Erythroblast (primary cell): ENCODE measurements around the gene SLC45A3.

Experiments
- DNase-seq, 2 experiments: peaks; one replicate each; lab custom pipeline; 2025; lab: John Stamatoyannopoulos, UW
- GATA1 ChIP-seq: IDR thresholded peaks from 2 replicates; pipeline ENCODE4 v1.6.1; 2011; ENCODE audit warnings: low read depth, mild to moderate bottlenecking, control low read depth, low read length, moderate library complexity
- POLR2A ChIP-seq: IDR thresholded peaks from 2 replicates; pipeline ENCODE4 v1.6.1; 2011; ENCODE audit warnings: mild to moderate bottlenecking, low read length

SLC45A3 gene

DNA sequence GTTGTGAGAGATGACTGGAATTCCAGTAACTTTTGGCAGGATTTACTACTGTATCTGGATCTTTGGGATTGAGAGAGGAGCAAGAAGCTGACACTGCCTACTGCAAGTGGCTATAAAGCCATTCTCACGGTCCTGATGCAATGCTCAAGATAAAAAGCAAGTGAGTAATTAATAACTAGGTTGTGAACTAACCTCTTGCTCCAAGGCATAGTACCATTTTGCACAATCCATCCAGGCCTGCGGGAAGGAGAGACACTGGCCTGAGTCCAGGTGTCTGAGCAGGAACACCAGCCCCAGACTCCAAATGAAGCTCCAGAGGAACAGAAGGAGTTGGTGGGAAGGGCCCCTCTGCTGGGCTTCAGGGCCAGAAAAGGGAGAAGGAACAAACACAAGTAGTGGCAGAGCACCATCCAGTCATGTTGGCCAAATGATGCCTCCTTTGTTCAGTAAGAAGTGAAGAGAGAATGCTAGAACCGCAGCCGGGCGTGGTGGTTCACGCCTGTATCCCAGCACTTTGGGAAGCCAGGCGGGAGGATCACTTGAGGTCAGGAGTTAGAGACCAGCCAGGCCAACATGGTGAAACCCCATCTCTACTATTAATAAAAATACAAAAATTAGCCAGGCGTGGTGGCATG, 9.9 kb upstream of the SLC45A3 start:
- no peak for TF ChIP-seq GATA1
- TF ChIP-seq POLR2A, result no peak
- no peak for DNase-seq

DNA sequence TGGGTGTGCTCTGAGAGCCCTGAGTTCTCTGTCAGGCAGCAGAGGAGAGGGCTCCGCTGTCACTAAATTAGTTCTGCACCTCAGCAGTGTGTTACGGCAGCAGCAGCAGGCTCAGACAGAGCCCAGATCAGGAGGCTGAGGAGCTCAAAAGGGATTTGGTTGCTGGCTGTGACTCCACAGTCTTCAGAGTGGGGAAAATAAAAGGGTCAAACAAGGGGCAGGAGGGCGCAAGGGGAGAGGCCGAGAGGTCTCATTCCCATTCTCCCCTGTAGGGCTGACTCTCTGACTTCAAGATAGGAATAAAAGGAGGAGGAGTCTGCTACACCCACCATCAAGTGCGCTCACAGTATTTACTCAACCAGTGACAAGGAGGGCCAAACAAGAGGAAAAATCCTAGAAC, 9.2 kb upstream of the SLC45A3 start:
- DNase-seq, result no peak
- TF ChIP-seq GATA1 (no peak), POLR2A (no peak)

DNA sequence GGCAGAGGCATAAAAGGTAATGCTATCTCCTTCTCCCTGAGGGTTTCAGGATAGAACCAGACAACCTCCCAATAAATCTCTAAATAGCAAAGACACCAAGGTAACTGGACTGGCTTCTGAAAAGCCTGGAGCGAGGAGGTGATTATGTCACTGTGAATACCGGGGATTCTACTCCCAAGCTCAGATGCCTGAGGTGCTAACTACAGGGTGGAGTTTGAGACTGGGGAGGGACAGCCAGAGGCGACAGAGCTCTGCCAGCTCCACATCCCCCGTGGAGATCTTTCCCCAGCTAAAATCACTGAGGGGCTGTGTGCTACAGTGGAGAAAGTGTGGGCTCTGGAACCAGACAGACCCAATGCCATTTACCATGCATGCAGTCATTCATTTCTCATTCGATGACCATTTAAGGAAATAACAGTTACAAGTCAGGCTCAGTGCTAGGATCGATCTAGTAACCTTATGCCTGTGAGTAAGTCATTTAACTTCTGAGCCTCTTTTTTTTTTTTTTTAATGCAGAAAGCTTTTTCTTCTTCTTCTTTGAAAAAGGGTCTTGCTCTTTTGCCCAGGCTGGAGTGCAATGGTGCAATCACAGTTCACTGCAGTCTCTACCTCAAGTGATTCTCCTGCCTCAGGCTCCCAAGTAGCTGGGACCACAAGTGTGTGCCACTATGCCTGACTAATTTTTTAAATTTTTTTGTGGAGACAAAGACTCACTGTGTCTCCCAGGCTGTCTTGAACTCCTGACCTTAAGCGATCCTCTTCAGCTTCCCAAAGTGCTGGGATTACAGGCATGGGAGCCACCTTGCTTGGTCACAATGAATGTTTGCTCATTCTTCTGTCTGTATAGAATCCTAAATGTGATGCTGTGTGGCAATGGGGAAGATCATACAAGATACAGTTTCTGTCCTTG, 8.1 kb upstream of the SLC45A3 start:
- TF ChIP-seq POLR2A (no peak), GATA1 (no peak)
- DNase-seq, result no peak

DNA sequence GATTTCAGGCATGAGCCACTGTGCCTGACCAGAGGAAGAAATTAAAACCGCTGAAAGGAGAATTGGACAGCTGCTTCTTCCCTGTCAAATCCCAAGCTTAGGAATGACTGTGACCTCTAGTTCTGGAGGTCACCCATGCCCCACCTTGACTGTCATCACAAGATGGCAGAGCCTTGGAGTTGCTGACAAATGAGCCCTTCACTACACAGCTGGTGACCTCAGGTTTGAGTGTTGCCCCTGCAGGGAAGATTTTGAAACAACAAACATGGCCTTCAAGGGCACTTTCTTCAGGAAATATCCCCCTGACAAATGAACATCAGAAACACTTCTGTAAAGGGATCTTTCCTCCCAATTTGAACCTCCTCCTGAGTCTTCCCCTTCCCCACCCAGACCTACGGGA, 6.9 kb upstream of the SLC45A3 start:
- DNase-seq, result no peak
- TF ChIP-seq POLR2A (no peak), GATA1 (no peak)

DNA sequence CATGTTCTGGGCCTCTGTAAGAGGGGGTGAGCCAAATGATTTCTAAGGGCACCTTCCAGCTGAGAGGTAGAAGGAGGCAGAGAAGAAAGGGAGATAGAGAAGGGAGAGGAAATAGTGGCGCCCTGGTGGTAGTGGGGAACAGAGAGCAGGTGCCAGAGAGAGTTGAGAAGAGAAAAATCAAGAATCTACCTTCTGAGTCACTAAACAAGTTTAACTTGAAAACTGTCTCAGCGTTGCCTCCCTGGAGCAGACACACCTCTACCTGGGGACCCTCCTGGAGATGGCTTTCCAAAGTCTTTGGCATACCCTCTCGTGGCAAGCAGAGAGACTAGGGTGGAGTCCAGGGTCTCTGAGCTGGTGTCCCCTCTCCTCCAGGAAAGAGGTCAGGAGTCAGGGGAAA, 1.1 kb upstream of the SLC45A3 start:
- TF ChIP-seq GATA1, result no peak
- TF ChIP-seq POLR2A, result no peak

DNA sequence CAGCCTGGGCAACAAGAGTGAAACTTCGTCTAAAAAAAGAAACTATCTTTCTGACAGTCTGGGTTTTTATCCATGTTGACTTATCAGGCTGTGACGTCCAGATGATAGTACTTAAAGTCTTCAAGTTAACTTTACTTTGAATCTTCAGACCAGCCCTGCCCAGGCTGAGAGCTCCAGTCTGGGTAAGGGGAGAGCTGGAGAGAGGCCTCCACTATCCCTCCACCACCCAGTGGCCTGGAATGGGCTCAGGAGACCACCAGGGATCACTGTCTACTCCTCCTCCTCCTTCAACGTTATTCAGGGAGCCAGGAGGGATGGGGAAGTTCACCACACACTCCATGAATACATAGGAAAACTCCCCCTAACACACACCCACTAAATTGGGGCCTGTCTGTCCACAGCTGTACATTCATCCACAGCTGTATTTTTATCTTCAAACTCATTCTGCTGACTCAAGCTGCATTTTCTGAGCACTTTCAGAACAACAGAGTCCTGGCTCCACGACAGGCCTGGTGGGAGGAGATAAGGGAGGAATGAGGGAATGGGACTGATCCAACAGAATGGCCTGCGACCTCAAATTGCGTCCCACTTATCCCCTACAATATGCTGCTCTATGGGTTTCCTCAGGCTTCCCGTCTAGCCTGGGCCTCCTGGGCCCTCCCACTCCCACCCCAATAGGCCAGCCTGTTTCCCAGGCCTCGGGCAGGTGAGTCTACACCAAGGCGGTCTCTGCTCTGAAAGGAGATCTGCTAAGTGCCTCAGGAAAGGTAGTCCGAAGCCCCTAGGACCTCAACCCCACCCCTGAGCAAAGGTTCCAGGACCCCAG, 1.8 kb downstream of the SLC45A3 start:
- TF ChIP-seq GATA1, result no peak
- TF ChIP-seq POLR2A, result peak; percentile 19
- DNase-seq, result peak; percentile 89 to 93

More for the DNA sequence above, 1.1 kb upstream of the SLC45A3 start:
- DNase-seq, result no peak

DNA sequence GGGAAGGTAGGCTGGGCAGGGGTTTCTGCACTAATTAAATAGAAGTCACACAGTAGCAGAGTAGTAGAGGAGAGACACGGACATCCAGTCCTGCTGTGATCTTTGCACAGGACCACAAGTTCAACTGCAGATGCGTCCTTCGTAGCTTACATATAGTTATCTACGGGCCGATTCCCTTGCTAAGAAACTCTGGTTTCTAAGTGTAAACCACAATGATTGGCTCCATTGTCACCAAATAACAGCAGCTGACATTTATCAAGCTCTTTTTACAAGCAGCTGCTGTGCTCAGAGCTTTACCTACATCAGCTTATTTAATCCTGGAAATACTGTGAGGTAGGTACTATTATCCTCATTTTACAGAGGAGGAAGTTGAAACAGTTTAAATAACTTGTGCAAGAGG, 3.1 kb downstream of the SLC45A3 start:
- DNase-seq, result peak; percentile 24 to 26
- TF ChIP-seq GATA1, result no peak

DNA sequence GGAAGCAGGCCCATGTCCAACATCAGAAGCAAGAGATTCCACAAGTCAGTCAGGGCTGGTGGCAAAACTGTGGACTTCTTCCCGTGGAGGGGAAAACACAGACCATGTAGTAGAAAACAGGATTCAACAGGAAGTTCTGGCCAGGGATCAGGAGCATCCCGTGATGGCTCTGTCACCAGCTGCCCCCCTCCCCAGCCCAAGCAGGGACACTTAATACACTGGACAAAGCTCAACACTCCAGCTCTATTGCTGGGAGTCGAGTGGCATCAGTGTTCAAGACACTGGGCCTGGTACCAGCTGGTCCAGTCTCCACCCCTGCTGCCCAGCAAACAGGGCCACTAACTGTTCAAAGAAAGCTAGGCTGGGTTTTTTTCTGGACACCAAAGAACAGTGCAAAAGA, 3.7 kb downstream of the SLC45A3 start:
- no peak for DNase-seq
- TF ChIP-seq POLR2A (no peak), GATA1 (no peak)

DNA sequence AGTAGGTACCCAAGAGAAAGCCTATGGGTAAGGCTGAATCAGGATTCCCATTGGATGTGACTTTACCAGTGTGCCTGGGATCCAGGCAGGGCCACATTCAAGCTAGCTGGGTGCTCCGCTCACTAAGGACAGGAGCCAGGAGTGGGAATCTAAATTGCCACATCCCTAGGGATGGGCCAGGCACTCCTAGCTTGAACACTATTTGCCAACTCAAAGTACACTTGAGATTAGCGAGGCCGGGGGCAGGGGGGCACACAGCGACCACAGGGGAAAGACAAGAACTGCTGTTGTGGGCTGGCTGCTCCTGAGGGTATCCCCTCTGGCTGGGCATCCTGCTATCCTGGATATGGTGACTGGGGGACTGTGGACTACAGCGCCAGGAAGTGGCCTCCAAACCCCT, 4.3 kb downstream of the SLC45A3 start:
- TF ChIP-seq GATA1 (no peak), POLR2A (no peak)
- no peak for DNase-seq

DNA sequence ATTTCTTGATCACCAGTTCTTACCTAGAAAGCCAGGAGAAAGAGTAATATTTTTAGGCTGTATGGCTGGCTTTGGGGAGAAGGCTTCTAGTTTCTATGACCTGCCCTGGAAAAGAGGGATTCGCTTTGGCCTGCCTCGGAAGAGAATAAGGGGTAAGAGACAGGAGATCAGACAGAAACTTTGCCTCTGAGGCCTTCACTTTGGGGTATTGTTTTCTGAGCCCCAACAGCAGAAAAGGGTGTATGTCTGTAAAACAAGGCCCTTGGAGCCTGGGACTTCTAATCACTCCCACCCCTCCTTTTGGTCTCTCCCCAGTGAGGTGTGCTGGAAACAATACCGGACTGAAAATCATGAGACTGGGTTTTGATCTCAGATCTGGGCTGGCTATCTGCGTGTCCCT, 5.1 kb downstream of the SLC45A3 start:
- no peak for TF ChIP-seq POLR2A
- TF ChIP-seq GATA1, result no peak
- no peak for DNase-seq

DNA sequence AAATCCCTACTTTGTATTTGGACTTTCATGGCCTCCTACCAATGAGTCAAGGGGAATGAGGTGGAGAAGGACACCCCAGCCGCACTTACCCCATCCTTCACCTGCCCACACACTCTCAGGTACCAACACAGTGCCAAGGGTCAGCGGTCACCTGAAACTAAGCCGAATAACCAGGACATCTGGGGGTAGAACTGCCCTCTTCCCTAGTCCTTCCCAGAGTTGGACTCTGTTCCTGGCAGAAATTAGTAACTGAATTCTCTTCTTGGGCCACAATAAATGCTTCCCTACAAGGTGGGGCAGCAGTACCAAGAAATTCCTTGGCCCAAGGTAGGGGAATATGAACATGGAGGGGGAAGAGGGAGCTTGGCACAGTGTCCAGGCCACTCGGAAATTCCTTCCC, 7.3 kb downstream of the SLC45A3 start:
- no peak for TF ChIP-seq GATA1
- TF ChIP-seq POLR2A, result no peak
- no peak for DNase-seq

DNA sequence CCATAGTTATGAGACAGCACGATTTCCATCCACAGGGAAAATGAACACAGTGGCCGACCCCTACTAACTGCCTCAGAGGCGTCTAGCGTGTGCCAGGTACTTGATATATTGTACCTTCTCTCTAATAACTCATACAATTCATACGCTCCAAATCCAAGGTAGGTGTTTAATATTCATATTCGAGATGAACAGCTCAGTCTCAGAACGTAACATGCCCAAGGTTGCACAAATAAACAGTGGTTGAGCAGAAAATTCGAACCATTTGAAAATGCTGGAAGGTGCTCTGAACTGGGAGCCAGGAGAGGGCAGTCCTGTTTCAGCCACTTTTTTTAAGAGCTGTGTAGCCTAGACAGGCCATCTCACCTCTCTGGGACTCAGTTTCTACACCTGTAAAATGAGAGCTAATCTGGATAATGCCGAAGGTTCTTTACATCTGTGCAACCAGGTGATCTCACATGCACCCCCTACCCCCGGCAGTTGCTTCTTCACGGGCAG, 7.9 kb downstream of the SLC45A3 start:
- DNase-seq, result no peak

DNA sequence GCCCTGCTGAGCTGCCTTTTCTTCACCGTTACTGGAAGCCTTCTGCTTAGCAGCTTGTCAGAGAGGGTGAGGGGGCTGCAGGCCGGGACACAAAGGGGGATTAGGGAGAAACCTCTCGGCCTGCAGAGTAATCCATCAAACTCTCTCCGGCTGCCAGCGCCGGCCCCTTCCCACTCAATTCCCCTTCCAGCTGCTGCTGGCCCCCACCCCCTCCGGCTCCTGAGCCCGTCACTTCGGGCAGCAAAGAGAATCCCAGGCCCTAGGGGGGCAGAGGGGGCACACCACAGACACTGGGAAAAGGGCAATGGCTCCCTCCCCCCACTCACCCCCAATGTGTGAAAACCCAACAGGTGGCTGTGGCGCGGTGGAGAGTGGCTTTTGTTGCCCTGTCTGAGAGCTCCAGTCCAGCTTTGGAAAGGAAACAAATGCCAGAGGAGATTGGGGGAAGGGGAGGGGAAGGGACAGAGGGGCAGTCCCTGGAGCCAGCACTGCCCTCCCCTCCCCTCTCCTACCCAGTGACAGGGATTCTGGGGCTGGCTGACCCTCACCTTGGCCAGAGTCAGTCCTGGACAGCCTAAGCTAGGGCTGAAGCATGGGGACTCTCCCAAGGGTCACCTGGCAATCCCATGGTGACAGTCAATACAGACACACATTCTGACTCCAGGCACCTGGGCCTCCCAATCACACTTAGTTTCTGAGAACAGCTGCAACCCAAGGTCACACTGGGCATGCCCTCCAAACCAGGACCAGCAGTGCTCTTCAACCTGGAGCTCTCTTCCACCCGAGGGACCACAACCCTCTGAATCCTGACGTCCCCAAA, 9.5 kb downstream of the SLC45A3 start:
- DNase-seq, result no peak
- no peak for TF ChIP-seq GATA1
- no peak for TF ChIP-seq POLR2A

More for the DNA sequence above, 7.9 kb downstream of the SLC45A3 start:
- TF ChIP-seq GATA1 (no peak), POLR2A (no peak)
